Cardiac fibroblast (primary cell): ENCODE data around the gene PAIP2.
A peak's percentile ranks its signal among the peaks of the same experiment; 100 is the strongest.

ENCODE experiments used
- DNase-seq, 2 donors: peaks; one replicate each; pipeline versions ENCODE4 v3.0.0 to v3.0.0-alpha.2; 2010; ENCODE audit warnings: low read depth in 2 of 2
- H3K4me3 ChIP-seq, 2 donors: replicated peaks in 1 of 2; 1 replicate in 1 of 2; 2 replicates in 1 of 2; pipeline ENCODE4 v1.5.1; 2011; ENCODE audit warnings: low read depth in 2 of 2, low read length in 2 of 2, mild to moderate bottlenecking in 2 of 2, moderate library complexity in 1 of 2
- TF ChIP-seq, protein P1 (sequence below): IDR thresholded peaks from one replicate; pipeline ENCODE4 v1.5.1; 2011; ENCODE audit warnings: low read depth, mild to moderate bottlenecking, low read length, inconsistent platforms

Gene PAIP2

DNA sequence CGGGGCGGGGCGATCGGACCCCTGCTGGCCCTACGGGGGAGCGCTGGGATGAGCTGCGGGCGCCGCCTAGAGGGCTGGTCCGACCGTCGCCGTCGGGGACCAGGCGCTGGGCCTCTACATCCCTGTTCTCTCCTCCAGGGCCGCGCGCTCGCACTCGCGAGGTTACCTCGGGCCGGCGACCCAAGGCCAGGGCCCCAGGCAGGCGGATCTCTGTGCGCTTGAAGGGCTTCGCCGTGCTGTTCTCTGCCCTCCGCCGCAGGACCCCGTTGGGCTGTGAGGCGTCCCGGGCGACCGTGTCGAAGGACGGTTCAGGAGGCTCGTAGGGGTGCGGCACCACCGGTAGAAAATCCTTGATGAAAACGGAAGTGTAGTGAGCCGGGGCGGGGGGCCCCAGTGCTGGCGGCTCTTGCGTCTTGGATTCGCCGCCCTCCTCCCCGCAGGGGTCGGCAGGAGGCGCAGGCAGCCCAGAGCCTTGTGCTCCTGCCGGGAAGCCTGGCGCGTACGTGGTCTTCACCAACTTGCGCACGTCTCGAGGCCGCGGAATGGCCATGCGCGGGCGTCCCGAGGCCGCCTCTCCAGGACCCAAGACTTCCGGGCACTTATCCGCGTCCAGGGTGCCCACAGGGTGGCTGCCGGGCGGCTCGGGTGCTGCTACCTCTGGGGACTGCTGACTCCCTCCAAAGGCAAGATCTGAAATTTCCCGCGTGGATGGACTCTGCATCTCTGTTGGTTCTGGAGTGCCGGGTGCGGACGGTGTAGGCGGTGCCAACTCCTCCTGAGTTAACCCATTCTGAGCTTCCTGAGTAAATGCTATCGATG lies 51.2 kb downstream of the PAIP2 start:
- peak overlapping the region in 1 of 2 donors; percentile 26 for H3K4me3 ChIP-seq
- peak in 1 of 2 donors; percentile 56 for DNase-seq
- TF ChIP-seq, protein P1, sequence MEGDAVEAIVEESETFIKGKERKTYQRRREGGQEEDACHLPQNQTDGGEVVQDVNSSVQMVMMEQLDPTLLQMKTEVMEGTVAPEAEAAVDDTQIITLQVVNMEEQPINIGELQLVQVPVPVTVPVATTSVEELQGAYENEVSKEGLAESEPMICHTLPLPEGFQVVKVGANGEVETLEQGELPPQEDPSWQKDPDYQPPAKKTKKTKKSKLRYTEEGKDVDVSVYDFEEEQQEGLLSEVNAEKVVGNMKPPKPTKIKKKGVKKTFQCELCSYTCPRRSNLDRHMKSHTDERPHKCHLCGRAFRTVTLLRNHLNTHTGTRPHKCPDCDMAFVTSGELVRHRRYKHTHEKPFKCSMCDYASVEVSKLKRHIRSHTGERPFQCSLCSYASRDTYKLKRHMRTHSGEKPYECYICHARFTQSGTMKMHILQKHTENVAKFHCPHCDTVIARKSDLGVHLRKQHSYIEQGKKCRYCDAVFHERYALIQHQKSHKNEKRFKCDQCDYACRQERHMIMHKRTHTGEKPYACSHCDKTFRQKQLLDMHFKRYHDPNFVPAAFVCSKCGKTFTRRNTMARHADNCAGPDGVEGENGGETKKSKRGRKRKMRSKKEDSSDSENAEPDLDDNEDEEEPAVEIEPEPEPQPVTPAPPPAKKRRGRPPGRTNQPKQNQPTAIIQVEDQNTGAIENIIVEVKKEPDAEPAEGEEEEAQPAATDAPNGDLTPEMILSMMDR: peak; percentile 34

DNA sequence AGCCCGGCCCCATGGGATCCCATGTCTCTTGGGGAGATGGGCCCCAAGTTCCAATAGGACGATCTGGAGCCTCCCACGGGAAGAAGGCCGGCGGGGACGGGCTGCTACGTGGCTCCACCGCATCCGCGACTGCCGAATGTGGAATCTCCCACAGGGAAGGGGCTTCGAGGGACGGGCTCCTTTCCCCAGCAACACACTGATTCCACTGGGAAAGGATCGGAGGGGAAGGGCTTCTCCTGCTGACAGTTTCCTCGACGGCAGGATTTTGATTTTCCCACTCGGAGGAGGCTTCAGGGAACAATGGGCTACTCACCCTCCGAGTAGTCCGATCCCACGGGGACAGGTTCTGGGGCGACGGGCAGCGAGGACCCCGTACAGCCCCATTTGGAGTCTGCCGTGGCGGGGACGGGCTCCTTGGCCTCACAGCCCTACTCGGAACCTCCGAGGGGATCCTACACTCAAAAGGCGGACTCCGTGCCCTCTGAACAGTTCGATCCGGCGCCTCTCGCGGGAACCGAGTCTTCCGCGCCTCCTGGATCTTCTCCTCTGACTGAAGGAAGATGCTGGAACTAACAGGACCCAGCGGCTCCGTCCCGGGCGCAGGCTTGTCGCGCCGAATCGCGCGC lies 52.0 kb downstream of the PAIP2 start:
- H3K4me3 ChIP-seq: peak overlapping the region; percentile 18 to 28
- DNase-seq: no peak
- TF ChIP-seq, protein P1: no peak

DNA sequence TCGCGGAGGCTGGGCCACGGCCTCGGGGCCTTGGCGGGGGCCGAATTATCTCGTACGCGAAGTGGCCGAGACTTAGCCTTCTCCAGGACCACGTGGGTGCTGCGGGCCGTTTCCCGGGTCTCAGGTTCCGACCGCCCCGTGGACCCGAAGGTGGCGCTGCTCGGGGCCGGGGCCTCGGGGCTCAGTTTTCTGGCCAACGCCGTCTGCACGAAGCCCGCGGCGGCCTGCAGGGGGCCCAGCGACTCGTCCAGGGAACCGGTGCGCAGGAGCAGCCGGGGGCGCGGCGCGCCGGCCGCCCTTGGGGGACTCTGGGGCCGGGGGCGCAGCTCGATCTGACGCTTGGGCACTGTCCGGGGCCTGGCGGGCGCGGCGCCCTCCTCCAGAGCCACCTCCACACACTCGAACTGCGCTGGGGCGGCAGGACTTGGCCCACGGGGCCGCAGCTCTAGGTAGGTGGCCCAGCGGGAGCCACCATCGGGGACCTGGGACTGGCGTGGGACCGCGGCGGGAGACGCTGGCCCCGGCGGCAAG lies 52.5 kb downstream of the PAIP2 start:
- DNase-seq: peak; percentile 25 to 35
- TF ChIP-seq, protein P1: peak; percentile 29
- H3K4me3 ChIP-seq: peak overlapping the region; percentile 29 to 41

DNA sequence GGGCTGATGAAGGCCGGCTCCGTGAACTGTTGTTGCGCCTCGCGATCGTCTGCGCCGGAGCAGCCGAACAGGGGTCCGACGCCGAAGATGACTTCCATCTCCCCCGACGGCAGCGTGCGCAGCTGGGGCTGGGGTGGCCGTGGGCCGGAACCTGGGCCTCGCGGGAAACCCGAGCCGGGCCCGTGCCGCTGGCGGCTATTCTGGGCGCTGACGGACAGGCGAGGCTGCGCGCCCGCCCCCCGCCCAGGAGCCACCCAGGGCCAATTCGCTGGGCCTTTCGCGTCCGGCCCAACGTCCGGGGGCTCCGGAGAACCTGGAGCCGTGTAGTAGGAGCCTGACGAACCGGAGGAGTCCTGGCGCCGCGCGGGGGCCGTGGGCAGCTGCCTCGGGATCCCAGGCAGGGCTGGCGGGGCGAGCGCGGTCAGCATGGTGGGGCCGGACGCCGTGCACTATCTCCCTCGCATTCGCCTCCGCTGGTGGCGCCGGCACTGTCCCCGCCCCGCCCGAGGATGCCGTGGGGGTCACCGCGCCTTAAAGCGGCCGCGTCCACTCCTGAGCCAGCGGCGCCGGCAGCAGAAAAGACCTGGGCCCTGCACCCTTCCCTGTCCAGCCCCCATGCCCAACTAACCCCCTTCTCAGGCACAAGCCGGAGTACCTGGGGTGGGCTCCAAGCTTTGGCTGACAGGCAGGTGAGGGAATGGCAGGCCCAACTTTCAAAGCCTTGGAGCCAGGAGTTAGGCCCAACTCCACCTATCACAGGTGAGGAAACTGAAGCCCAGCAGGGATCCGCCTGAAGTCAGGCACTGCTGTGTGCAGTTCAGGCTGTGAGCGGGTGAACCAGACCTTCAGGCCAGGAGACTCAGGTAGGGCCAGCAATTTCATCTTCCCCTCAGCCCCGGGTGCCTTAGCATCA lies 53.3 kb downstream of the PAIP2 start, which contains the start of gene PROB1:
Gene PROB1 (minus strand): TSS at position 451 of the 913 bp plus-strand sequence. CDS start 23 bp downstream, at position 428.
- peak within 1 kb of the TSS; percentile 29 to 41 for H3K4me3 ChIP-seq
- no peak for DNase-seq
- TF ChIP-seq, protein P1: no peak

DNA sequence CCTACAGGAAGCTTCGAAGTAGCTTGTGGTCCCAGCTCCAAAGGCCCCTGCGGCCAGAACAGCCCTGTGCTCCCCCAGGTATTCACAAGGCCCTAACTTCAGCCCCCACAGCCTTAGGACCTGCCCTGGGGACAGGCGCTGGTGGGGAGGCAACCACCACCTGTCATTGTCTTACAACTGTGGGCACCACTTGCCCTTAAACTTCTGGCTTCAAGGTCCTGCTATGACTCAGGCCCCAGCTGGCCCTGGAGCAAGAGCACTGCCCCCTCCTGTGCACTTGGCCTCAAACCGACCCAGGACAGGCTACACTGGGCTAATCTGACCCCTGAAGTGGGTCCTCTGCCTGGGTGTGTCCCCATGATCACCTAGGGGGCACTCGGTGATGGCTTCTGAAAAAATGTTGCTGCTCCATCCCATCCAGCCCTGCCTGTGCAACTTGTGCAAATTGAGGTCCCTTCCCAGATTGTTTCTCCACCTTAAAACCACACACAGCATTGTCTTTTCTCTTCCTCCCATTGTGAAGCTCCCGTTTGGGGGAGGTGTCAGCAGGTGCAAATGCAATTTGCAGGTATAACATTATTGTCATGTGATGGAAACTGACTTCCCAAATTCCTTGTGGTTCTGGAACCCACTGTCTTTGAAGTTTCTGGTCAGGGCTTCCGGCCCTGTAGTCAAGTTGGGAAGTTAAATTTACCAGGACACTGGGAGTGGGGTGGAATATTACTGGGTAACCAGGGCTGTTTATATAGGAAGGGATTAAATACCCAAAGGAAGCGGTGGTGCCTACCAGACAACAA lies 54.4 kb downstream of the PAIP2 start:
- TF ChIP-seq, protein P1: no peak
- peak in 1 of 2 donors; percentile 36 for DNase-seq
- H3K4me3 ChIP-seq: no peak overlapping the region
